Suppressor macrophage treated with lipopolysaccharide for 1 hour (primary cell): ENCODE measurements around the gene USP20.

Experiments
- DNase-seq, 3 donors: peaks; one replicate each; pipeline ENCODE4 v3.0.0-alpha.2; 2020 to 2022

Gene USP20

DNA sequence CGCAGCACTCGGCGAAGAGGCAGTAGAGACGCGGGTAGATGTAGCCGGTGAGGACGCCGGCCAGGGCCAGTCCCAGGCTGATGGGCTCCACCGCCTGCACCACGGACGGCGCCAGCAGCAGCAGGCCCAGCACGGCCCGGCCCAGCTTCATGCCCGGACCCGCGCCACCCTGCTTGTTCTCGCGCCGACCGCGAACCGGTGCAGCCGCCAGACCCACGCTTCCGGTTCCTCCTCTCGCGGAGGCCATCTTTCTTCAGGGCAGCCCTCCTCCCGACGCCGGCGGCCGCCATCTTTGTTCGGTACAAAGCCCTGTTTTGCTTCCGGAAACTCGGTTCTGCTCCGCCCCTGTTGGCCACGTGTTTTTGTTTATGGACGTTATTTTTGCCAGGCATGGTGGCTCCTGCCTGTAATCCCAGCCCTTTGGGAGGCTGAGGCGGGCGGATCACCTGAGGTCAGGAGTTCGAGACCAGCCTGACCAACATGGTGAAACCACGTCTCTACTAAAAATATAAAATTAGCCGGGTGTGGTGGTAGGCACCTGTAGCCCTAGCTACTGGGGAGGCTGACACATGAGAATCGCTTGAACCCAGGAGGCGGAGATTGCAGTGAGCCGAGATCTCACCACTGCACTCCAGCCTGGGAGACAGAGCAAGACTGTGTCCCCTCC lies 11.2 kb upstream of the USP20 start, which contains the start of gene TOR1A:
Gene TOR1A (minus strand): TSS at position 202 of the 667 bp plus-strand sequence. CDS start 51 bp downstream, at position 151.
- peak; percentile 96 for DNase-seq

DNA sequence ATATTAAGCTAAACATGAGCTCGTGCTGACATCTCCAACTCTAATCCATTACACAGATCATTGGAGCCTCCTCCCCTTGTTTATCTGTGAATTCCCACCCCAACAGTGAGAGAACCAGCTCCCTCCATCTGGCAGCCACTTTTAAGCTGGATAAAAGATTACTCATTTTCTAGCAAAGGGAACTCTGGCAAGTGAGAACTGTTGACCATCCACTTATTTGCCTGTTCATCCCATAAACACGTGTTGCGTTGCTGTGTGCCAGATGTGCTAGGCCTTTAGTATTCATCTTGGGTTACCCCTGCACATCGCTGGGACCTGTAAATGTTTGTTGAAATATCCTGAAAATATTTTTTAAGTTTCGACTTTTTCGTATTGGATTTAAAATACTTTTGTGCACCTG lies 8.9 kb upstream of the USP20 start:
- DNase-seq = no peak

DNA sequence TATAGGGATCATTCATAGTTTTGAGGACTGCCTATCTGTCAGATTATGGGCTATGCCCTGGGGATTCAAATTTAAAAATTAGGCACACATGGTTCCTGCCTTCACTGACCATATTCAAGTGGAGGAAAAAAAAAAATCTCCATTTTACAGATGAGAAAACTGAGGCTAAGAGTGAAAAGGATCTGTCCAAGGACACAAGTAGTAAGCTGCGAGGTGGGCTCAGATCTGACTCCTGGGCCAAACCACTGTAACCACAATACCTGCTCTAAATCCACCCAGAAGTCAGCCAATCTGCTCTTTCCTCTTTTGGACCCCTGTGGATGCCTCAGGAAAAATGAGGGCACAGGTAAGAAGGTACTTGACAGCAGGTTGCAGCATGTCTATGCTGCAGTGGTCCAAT lies 8.5 kb upstream of the USP20 start:
- DNase-seq = no peak

DNA sequence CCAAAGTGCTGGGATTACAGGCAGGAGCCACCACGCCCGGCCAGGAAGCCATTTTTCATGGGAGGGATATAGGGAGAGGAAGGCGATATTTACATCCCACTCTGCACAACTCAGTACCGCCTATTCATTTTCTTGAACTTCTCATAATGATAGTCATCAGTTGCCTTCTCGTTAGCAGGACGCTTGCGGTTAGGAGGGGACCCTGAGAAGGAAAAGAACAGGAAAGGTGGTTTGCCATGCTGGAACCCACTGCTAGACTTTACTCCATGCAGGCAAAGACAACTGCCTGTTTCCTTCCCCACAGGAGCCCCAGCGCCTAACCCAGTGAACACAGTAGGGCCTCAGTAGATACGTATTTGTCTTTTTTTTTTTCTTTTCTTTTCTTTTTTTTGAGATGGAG lies 7.2 kb upstream of the USP20 start:
- no peak for DNase-seq

DNA sequence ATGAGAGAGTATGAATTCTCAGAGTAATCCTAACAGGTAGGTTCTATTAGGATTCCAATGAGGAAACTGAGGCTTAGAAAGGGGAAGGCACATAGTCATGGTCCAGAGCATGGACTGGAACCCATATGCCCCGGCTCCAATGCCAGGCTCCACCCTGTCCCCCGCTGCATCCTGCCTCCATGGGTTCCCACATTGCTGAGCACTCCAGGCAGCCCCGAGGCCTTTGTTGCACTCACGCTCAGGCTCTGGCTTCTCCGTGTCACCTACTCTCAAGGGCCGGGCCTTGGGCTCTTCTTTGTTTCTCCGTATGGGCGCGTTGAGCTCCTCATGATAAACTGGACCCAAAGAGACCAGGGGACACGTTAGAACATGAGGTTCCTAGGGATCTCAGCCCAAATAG lies 6.3 kb upstream of the USP20 start:
- no peak for DNase-seq

DNA sequence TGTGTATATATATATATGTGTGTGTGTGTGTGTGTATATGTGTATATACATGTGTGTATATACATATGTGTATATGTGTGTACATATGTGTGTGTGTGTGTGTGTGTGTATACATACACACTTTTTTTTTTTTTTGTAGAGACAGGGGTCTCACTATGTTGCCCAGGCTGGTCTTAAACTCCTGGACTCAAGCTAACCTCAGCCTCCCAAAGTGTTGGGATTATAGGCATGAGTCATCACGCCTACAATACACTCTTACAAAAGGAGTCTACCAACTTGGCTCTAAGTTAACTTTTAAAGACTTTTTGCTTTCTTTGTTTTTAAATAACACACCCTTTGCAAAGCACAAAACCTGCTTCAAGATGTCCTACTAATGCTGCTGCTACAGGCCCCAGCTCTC lies 2.3 kb upstream of the USP20 start:
- peak; percentile 26 to 51 (median 51) for DNase-seq

DNA sequence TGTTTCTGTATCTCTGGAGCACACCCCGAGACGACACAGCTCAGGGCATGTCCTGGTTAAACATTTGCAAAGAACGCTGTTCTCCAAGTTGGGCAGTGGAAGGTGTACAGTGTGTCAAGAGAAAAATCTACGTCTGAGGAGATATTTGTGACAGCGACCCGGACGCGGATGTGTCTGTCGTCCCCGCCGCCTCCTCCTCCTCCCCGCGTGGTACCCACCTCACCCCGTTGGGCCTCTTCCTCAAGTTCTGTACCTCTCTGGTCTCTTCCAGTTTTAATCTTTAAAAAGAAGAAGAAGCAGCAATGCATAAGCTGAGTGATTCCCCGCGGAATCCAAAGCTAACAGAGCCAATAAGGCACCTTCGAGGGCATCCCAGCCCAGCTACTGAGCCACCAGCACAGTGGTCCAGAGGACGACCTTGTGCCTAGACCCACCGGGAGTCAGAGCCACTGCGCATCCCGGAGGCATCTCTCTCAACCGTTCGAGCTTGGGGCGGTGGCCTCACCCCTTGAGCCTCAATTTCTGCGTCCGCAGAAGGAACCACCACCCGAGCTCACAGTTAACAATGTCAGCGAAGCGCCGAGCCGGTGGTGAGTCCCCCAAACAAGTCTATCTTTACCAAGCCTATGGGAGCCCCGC lies 650 bp upstream of the USP20 start:
- peak in 2 of 3 donors; percentile 24 to 47 for DNase-seq

DNA sequence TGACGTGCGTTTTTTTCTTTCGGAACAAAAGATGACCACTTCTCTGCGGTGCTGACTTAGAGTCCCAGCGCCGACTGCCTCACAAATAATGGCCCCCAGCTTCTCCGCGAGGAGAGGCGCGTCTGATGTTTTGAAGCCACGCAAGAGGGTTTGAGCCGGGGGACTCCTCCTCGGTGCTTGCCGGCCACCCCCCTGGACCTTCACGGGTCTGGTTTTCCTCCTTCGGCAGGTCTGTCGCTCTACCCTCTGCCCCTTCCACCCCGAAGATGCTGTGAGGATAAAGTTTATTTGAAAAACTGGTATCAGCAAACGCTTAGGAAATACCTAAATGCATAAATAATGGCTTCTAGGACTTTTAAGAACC lies 584 bp downstream of the USP20 start:
- DNase-seq = no peak

DNA sequence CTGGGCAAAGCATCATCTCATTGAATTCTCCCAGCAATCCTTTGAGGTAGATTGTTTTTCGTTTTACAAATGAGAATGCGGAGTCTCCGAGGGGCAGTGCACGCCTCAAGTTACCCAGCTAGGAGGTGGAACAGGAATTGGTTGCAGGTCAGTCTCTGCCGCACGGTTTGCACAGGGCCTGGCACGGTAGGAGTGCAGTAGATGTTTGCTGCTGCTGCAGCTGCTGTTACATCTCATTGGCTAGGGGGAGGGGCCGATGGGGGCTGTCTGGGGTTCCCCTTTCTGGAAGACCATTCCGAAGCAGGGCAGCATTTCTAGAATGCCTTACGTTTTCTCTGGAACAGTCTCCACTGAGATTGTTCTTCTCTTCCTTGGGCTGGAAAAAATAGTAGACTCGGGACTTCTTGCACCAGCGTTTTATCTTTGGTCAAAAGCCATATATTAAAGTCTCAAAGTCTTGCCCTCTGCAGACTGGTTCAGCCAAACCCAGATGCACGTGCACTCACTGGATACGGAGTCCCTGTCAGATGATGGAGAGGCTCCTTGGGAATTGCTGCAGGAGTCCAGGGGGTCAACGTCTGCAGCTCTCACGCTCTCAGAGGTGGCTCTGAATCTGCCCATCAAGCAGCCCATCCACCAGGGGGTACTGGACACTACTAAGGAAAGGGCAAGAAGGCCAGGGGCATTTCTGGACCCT lies 1.2 kb downstream of the USP20 start:
- DNase-seq = peak in 1 of 3 donors; percentile 29

DNA sequence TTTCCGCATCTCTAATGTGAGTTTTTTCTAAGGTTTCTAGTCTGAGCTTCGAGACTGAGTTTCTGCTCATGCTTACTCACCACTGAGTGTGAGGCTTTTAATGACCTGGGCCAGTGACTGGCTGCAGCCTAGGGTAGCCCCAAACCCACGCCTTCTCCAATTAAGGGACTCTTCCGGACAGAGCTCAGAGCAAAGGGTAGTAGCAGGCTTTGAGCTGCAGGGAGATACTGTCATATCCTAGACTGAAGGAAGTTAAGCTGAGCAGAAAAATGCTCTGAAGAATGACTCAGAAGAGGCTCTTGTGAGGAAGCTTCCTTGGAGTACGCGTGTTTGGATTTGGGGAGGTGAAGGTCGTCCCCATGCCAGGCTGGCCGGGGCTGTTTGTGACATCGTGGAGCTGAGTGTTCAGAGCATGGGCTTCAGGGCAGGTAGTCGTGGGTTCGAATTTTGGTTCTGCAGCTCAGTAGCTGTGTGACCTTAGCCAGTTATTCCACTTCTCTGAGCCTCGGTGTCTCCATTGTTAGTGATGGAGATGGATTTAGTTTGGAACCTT lies 3.5 kb downstream of the USP20 start:
- DNase-seq = peak; percentile 60 to 83 (median 73)

DNA sequence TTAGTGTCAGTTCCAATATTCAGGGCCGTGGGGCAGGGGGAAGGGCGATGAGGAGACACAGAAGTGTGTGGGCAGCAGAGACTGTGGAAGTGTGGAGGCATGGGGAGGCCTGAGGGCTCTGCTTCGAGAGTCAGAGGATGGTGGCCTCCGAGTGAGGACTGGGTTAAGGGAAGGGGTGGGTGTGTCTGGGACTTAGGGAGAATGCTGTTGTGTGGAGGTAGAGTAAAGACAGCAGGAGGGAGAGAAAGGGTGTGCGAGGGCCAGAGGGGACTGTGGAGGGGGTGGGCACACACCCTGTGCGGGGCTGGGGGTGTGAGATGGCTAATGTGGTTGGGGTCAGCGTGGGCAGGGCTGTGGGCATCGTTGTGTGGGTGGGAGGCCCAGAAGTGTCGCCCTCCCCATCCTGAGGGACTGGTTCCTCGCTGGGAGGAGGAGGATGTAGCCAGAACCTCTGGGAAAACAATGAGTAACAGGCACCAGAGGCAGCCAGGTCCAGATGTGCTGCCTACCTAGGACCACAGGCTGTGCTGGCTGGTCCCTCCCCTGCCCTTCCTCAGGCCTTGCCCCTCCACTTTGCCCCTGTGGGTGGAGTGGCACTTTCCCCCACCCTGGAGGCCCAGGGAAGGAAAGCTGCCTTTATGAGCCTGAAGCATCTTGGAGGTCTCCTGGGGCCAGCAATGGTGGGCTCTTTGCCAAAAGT lies 4.2 kb downstream of the USP20 start:
- no peak for DNase-seq

DNA sequence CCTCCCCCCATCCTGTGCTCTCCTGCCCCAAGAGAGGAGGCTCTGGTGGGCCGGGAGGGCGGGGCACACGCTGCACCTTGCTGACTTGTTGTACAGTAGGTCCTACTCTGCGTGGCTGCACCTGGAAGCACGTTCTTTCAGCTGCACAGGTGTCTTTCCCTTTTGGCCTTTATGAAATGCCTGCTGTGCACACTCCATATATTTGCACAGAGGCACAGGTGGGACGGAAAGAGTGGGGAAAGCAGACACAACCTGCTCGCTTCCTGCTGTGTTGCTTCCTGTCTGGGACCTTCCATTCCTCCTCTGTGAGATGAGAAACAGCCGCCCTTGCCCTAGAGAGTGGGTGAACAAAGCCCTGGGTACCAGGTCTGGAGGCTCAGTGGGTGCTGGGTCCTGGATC lies 4.8 kb downstream of the USP20 start:
- DNase-seq = no peak

DNA sequence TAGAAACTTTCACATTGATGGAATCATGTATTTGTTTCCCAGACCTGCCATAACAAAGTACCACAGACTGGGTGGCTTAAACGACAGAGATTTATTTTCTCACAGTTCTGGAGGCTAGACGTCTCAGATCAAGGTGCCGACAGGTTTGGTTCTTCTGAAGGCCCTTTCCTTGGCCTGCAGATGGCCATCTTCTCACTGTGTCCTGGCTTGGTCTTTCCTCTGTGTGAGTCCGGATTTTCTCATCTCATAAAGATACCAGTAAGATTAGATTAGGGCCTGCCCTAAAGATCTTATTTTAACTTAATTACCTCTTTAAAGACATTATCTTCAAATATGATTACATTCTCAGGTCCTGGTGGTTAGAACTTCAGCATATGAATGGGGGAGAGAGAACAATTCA lies 5.8 kb downstream of the USP20 start:
- no peak for DNase-seq

DNA sequence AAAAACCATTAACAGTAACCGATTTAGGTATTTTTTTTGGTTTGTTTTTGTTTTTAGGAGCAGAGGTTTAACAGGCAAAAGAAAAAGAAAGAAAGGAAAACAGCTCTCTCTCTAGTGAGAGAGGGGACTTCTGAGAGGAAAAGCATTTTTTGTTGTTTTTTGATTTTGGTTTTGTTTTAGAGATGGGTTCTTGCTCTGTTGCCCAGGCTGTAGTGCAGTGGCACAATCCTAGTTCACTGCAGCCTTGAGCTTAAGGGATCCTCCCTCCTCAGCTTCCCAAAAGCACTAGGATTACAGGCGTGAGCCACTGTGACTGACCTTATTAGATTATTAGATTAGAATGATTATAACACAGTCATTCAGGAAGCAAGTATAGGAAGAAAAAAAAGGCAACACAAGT lies 10.1 kb downstream of the USP20 start:
- DNase-seq = no peak

DNA sequence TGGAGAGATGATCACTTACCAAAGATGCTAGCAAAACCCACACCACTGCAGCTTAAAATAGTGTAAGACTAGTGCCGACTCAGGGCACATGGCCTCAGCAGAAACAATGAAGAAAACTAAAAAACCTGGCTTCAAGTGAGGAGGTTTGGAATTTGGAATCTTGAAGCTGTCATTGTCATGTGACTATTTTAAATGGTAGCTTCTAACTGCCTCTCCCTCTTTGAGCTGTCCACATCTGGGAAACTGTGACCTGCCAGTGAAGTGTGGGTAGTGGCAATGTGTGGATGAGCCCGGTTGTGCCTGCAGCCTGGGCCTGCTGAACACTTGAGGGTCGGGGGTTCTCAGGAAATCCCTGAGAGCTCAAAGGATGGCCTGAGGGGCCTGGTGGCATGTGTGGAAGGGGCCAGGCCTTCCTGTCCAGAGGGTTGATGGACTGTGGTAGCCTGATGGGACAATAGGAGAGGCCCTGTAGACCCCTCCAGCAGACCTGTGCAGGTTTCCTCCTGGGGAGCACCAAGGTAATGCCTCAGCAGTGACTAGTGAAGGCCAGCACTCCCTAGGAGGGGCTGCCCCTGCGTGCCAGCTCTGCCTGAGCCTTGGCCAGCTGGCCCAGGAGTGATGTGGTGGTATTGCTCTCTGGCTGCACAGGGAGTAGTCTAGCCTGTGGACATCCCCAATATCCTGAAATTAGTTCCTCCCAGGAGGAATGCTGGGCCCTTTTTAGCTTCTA lies 13.6 kb downstream of the USP20 start:
- DNase-seq = no peak

DNA sequence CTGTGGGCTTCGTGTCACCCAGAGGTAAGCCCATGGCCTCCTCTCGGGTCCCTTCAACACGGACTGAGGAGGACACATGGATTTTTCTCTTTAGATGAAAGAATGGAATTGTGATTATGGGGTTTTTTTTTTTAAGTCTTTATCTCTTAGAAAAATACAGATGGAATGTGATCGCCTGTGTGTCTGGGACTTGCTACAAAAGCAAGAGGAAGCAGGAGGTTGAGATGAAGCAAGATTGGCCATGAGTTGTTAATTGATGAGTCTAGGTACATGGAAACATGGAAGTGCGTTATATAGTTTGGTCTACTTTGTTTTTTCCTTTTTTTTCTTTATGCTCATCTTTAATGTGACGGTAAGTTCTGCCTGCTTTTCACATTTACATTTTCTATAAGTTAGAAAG lies 14.6 kb downstream of the USP20 start:
- DNase-seq = no peak

DNA sequence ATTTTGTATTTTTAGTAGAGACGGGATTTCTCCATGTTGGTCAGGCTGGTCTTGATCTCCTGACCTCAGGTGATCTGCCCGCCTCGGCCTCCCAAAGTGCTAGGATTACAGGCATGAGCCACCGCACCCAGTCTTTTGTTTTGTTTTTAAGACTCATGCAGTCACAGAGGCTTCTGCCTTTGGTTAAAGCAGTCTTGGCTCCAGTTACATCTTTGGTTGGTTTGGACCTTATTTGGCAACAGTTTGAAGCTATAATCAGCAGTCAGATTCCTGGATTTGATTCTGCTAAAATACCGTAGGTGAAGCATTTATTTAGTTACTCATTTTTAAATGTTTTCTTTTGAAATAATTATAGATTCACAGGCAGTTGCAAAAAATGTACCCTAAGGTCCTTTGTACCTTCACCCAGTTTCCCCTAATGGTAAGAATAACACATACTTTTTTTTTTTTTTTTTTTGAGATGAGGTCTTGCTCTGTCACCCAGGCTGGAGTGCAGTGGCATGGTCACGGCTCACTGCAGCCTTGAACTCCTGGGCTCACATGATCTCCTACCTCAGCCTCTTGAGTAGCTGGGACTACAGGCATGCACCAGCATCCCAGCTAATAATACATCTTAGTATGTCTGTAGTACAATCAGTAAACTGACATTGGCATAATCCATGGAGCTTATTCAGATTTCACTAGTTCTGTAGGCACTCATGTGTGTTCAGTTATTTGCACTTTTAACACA lies 15.7 kb downstream of the USP20 start:
- DNase-seq = no peak

DNA sequence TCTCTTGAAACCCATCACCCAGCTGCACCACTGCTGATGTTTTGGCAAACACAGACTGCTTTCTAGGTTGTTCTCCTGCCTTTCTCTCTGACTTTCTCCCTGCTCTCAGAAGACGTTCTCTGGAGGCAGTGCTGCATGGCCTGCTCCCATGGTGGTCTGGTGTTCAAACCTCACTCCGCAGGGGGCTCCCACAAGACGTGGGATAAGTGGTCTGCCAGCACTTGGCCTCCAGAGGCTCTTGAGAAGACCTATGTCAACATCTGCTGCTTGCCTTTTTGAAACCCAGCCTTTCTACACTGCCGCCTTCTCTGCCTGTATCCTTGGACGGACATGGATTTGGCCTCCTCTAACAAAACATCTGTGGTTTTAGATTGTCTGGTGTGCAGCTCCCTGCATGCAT lies 16.6 kb downstream of the USP20 start:
- no peak for DNase-seq

DNA sequence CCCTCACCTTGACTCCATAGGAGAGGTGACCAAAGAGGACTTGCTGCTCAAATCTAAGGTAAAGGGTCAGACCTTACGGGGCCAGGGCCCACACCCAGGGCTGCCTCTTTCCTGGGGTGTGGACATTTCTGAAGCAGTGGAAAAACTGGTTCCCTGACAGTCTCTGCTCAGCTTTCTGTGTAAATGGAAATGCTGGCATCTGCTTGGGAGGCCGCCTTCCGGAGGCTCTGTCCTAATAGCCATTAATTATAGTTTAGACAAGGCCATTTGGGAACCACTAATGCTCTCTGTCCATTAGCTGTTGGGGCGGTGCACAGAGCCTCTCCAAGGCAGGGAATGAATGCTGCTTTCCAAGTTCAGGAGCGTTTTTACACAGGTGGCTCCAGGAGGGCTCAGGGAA lies 17.3 kb downstream of the USP20 start:
- DNase-seq = no peak

DNA sequence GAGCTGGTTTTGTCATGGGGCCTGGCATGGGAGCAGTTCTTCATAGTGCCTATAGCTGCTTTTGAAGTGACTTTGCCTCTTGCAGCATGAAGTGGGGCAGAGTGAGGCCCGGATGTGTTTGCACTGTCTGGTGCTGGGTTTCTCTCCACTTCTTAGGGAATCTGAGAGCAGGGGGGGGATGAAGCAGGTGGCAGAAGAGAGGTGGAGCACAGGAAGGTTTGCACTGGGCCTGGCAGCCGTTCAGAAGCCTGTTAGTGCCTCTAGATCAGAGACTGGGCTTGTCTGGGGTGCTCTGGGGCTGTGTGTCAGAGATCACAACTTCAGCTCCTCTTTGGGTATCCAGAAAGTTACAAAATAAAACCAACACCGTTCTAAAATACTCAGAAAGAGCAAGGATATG lies 18.4 kb downstream of the USP20 start:
- DNase-seq = no peak

DNA sequence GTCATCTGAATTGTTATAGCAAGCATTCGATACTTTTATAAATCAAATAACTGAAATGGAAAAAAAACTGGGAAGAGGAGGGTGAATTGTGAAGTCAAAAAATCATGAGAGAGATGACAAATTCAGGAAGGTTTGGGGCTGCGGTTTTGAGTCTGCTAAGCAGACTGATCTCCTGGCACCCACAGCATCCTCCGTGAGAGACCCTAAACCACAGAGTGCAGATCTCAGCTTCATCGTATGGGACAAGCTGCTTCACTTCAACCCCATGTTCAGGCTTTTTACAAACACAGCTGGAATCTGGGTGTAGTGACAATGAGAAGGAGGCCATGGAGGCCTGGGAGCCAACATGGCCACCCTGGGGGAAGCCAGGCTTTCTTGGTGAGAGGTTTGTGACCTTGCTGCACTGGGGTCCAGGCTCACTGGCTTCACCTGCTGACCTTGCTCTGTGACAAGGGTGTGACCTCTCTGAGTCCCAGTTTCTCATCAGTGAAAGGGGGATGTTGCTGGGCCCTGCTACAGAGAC lies 19.4 kb downstream of the USP20 start:
- no peak for DNase-seq

DNA sequence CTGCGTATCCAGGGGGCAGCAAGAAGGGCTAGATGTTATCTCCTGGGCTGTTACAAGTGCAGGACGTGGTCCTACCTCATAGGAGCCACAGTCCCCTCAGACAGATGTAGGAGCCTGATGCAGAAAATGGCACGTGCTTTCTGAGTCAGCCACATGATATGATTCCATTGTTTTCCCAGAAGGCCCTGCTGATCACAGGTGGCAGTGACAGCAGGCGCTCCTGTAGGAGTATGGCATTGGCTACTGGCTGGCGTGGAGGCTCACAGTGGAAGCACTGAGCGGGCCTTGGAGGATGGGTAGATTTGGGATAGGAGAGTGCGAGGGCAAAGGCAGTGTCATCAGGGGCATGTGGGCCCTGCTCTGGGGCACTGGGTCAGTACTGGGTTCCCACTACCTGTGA lies 21.9 kb downstream of the USP20 start:
- DNase-seq = no peak
